DMS153 (cell line): ENCODE measurements around the gene NEU2.

ENCODE experiments used
- DNase-seq: peaks from one replicate; lab custom pipeline; 2025; lab: John Stamatoyannopoulos, UW

The NEU2 gene

DNA sequence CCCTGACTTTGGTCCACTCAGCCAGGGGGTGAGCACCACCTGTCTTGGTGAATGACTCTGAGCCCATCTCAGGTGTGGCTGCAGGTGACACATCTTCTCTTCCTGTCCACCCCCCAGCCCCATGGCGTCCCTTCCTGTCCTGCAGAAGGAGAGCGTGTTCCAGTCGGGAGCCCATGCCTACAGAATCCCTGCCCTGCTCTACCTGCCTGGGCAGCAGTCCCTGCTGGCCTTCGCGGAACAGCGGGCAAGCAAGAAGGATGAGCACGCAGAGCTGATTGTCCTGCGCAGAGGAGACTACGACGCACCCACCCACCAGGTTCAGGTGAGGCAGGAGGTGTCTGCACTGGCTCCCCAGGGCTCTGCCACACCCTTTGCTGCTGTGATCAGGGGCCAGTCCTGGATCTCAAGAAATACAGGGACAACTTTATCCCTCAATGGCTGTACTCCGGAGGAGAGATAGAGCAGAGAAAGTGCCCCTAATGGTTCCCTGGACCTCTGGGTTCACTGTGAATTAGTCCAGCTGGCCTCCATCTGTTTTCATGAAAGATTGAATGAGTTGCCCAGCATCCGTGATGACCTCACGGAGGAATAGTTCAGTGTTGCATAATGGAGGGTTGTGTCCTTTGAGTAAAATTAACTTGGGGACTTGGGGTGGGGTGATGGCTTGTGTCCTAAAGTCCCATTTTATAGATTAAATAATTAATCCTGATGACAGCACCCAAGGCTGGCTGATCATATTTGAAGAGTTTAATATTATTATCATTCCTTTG, at the start of gene NEU2:
NEU2 (plus strand) TSS at position 122 of the 770 bp plus-strand sequence; CDS start at position 122, 0 bp downstream.
- DNase-seq = no peak

DNA sequence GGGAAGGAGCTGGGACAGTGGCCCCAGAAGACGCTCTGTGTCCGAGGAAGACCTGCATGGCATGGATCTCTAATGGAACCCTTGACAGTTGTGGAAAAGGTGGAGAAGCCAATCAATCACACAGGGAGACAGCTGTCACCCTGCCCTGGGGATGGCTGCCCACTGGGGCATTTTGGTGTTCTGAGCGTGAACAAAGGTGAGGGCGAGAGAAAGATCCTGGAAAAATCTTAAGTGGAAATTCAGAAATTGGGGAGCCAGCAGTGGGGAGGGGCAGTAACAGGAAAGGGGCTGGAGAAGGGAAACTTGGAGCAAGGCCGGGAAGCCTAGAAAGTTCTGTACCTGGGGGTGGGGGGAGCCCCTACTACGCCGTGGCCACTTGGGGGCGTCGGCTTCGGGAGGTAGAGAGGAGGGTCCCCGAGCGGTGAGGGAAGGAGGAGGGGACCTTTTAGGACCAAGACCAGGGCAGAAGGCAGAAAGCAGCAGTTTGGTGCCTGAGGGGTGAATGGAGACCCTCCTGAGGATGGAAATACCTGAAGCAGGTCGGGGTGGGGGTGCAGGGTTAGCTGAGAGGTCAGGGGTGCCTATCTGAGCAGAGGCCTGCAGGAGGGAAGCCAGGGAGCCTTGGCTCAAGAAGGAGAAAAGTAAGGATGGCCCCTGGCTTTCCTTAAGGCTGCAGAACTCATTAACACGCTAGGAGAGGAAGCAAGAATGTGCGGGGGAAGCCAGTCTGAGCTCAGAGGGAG, 49.4 kb upstream of the NEU2 start:
- DNase-seq = no peak

- DNase-seq = no peak
Observed at GRCh38 chr2:232983669-232984140, 48.8 kb upstream of the NEU2 start.

DNA sequence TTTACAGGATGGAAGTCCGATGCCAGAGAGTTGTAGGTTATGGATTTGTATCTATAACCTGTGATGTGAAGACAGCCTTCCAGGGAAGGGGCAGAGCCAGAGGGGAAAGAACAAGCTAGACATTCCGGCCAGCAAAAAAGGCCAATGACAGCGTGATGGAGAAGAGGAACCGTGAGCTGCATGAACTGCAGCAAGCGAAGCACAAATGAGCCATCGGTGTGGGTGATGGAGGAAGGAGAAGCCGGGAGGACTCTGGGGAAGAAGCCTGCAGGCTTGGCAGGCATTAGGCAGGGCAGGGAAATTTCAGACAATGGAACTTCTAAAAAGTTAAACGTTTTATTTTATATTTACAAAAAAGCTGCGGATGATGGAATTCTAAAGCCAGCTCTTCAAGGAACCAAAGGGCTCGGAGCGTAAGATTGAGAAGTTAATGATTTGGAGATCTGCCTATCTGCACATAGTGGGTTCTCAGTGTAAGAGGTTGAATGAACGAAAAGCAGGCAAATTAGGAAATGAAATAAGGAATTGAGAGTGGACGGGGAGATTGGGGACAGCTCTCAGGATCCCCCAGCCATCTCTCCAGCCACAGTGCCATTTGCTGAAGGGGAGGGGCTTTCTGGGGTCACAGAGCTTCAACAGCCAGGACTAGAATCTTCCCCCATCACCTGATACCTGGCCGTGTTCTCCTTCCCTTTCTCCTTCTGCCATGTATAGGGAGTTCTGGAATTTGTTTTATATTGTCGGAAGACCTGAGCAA, 47.8 kb upstream of the NEU2 start:
- DNase-seq = no peak

- no peak for DNase-seq
Observed at GRCh38 chr2:232986155-232986554, 46.3 kb upstream of the NEU2 start.

GRCh38 chr2:232993231-232993821, 39.1 kb upstream of the NEU2 start:
- no peak for DNase-seq

DNA sequence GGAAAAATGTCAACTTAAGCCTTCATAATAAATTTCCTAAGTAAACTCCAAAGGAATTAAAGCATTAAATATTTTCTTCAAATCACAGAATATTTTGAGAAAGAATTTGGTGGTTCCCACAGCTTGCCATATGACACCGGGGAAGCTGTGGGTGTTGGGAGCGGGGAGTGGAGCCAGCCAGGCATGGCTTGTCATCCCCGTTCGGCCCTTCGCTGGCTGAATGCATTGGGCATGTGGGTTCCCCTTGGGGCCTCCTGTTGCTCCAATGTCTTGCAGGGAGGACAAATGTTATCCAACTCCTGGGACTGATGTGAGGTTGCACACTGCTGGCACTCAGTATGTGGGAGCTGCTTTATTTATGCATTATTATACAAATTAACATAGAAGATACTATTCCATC, 38.0 kb upstream of the NEU2 start:
- DNase-seq = no peak

- DNase-seq = no peak
Observed at GRCh38 chr2:232997749-232998665, 34.5 kb upstream of the NEU2 start.

DNA sequence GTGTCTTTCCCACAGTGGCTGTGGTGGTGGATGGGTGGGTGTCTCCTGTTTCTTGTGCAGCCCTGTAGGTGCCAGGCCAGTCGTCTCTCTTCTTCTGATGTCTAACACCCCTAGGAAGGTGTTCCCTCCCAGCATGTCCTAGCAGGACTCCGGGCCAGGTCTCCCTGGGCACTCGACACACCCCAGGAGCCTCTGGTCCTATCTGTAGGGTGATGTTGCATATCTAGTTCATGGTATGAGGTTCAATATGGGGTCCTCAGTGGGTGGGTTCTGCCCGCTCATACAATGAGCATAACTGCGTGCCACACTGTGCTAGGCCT, 33.8 kb upstream of the NEU2 start:
- DNase-seq = no peak

DNA sequence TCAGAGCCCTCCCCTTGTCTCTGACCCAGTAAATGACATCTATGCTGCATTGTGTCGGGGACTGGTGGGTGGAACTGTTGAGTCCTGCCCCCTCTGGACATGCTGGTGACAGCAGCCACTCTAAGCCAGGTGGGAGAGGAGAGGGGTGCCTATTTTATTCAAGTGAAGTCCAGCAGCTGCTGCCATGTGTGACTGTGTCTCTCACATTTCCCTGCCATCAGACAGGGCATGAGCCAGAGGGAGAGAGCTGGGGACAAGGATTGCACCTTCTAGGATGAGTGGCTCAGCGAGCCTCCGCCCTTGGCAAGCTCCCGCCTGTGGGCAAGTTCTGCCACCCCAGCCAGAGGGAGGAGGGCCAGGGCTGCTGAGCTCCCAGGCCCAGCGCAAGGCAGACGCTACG, 33.1 kb upstream of the NEU2 start:
- DNase-seq = no peak

GRCh38 chr2:233000886-233001750, 31.4 kb upstream of the NEU2 start:
- DNase-seq = no peak

DNA sequence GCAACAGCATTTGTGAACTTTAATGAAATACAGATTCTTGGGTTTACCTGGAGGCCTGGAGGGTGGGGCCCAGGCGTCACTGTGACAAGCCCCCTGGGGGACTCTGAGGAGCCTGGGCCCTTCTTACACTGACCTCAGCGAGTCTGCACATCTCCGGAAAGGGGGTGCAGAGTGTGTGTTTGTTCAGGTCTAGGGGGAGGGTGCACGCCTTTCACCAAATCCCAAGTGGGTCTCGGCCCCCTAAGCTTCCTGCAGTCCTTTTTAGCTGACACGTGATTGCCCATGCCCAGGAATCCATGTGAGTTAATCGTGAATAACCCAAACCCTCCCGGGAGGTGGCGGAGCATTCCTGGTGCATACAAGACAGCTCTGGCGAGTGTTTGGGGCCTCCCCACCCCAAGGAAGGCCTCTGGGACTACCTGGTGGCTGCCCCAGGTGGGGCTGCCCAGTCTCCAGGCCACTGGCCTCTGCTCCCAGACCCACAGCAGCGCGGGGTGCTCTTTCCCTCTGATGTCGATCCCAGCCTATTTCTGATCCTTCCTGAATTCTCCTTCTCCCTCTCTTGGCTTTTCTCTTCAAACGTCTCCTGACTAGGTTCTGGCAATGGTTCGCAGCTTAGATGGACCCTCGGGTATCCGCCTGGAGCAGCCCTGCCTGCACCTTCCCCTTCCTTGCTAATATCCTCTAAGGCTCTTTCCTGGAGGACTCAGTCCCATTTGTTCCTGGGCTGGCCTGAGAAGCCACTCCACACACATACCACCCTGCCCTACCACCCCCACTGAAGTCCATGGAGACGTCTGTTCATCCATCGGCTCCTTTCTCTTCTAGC, 29.4 kb upstream of the NEU2 start:
- no peak for DNase-seq

- no peak for DNase-seq
Observed at GRCh38 chr2:233003658-233004555, 28.6 kb upstream of the NEU2 start.

DNA sequence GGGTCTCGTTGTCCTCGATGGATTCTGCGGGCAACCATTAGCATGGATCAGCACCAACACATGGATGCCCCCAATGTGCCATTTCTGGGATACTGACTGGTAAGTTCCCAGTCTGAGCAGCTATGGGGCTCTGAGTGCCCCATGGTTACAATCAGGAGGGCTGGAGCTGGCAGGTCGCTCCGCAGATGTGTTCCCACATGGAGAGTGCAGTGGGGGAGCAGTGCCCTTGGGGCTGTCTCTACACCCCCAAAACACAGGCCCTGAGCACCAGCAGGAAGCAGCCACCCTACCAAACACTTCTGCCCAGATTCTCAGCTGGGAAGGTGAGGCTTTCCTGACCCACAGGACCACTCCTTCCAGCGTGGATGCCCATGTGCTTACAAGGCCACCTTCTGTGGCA, 27.4 kb upstream of the NEU2 start:
- DNase-seq = no peak

- DNase-seq = no peak
Observed at GRCh38 chr2:233006648-233007047, 25.8 kb upstream of the NEU2 start.

DNA sequence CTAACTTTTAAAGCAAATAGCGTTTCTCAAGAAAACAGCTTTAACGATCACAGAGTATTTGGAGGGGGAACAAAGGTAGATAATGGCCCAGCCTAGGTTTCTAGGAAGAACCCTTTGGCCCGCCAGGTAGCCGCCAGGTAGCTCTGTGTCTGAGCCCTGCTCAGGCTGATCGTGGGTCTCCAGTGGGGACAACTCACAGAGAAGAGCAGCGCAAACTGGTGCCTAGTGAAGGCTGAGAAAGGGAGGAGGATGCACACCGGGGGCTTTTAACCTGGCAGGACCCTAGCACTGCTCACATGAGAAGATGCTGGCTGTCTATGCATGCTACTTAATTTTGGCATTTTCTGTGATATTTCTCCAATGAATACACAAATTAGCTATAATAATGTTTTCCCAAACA, 25.2 kb upstream of the NEU2 start:
- DNase-seq = no peak

GRCh38 chr2:233007739-233008138, 24.7 kb upstream of the NEU2 start:
- no peak for DNase-seq

DNA sequence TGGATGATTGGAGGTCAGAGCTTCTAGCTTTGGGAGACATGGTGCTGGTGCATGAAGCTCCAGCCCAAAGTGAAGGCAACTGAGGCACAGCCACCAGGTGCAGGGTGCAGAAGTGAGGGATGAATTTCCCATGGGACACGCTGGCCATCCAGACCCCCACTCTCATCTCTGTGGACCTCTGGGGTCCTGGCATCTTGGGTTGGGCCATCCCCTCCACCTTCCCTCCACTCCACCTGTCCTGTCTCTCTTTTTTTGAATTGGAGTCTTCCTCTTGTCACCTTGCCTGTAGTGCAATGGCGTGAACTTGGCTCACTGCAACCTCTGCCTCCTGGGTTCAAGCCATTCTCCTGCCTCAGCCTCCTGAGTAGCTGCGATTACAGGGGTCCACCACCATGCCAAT, 22.8 kb upstream of the NEU2 start:
- DNase-seq = no peak
